HG03571 (cell line): Measurements from ENCODE around the gene ACR.
"Not testable (repeated sequence)": the region's sequence is repeated elsewhere in the genome, so short reads cannot be mapped to it uniquely, and the experiment has no call there.

Experiments
- ATAC-seq: cut with Tn5 transposase; IDR thresholded peaks from one replicate; pipeline ENCODE4 v1.9.1; 2021; ENCODE audit not compliant: unreplicated experiment

The ACR gene

GRCh38 chr22:50761829-50762228, 23.8 kb downstream of the ACR start:
- ATAC-seq, result not testable (repeated sequence)

DNA sequence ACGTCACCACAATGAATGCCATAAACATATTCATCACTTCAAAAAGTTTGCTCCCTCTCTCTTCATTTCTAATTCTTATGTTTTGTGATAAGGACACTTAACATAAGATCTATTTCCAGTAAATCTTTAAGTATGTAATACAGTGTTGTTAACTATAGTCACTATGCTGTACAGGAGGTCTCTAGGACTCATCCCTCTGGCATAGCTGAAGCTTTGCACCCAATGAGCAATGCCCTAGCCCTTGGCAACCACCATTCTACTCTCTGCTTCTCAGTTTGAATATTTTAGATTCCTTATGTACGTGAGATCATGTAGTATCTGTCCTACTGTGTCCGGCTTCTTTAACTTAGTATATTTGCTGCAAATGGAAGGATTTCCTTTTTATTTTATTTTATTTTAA, 26.3 kb downstream of the ACR start:
- ATAC-seq, result not testable (repeated sequence)

DNA sequence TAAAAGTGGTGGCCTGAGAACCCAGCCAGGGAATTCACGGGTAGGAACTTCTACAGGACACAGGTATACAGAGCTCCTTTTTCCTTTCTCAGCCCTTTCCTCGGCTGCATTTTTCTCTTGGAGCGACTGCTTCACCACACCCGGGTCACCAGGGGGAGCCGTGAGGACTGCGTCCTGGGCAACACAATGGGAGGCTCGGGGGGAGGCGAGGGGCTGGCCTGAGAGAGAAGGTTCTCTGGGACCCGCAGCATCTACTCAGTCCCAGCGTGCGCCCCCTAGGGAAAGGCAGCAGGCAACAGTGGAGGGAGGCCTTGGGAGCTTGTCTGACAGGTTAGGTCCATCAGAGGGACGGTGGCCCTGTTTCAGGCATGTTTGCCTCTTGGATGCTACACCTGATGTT, 37.1 kb downstream of the ACR start:
- ATAC-seq, result not testable (repeated sequence)

- ATAC-seq, result not testable (repeated sequence)
These were observed 39.6 kb downstream of the ACR start for GRCh38 chr22:50777631-50778030.

- not testable (repeated sequence) for ATAC-seq
These were observed 42.2 kb downstream of the ACR start for GRCh38 chr22:50780244-50780643.

DNA sequence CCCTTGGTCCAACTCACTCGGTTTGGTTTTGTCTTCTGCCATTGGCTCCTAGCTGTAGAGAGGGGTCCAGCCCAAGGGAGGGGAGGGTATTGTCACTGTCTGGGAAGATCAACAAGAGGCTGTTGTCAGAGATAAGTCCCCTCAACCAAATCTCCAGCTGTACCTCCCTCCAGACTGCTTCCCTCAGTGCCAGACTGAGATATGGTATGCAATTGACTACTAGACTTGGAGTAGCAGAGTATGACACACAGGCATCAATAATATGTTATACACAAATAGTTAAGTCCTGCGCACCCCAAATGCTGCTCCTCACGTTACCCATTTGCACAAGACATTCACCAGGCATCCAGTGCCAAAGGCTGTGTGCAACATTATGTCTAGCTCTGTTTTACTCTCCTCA, 44.2 kb downstream of the ACR start:
- ATAC-seq, result not testable (repeated sequence)

DNA sequence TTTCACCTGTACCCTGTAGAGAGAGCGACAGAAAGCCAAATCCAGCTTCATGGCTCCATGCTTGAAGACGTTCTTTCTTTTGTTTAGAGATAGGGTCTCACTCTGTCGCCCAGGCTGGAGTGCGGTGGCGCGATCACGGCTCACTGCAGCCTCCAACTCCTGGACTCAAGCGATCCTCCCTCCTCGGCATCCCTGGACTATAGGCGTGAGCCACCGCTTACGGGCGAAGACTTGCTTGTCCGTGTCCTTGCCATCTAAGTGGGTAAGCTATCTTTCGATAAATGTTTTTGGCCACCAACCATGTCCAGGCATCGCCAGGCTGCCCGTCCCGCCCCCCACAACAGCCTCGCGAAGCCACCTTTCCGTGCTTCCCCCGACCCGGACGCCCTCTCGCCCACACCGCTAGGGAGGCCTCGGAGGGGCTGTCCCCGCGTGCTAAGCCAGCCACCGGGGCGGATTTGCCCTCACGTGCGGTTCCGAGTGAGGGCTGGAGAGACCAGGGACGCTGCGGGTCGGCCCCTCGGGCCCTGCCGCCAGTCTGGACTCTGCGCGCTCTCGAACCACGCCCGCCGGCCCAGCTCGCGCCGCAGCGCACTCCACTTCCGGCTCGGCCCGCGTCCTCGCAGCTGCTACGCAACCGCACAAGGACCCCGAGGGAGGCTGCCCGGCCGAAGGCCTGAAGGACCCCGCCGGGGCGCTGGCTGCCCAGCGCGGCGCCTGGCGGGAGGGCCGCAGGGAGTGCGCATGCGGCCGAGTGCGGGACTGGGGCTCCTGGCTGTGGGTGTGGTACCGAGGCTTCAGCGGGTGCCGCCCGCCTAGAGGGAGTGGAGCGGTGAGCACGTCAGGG, 45.3 kb downstream of the ACR start, which contains the start of gene RABL2B:
Gene RABL2B, minus strand, starts transcription at position 604 of the 847 bp plus-strand sequence. CDS start 1,342 bp downstream, outside the sequence.
- peak; percentile 93 for ATAC-seq

DNA sequence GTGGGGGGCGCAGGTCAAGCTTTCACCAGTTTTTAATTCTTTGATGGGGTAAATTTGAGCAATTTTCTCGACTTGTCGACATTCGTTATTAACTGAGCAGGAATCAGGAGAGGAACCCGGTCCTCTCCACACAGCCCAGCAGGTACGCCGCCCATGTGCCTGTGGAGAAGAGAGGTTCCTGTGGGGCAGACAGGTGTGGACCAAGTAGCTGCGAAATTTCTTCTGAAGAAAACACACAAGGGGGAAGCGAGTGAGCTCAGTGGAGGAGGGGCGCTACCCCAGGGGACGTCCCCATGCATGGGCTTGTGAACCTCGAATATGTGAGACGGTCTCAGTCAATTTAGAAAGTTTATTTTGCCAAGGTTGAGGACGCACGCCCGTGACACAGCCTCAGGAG, 45.9 kb downstream of the ACR start:
- peak; percentile 18 for ATAC-seq

DNA sequence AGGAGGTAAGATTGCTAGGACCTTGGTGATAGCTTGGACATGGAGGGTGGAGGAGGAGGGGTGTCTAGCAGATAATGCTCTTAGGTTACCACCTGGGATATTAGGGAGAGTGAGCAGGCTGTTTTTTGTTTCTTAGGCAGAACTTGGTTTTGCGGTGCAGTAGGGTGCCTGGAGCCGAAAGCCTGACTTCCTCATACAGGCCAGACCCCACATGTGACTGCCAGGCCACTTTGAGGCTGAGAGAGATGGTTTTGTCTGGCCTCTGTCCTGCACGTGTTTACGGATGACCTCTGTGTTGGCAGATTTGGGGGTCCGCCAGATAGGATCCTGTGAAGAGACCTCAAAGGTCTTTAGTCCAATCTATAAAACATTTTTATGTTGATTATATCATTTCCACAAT, 47.3 kb downstream of the ACR start:
- ATAC-seq, result not testable (repeated sequence)

GRCh38 chr22:50786936-50787335, 48.9 kb downstream of the ACR start:
- not testable (repeated sequence) for ATAC-seq
